SHP77 (cell line): Measurements from ENCODE around the gene BANF1.

Source experiments
- DNase-seq, 2 experiments: peaks; one replicate each; lab custom pipeline; 2025; lab: John Stamatoyannopoulos, UW

BANF1 gene

DNA sequence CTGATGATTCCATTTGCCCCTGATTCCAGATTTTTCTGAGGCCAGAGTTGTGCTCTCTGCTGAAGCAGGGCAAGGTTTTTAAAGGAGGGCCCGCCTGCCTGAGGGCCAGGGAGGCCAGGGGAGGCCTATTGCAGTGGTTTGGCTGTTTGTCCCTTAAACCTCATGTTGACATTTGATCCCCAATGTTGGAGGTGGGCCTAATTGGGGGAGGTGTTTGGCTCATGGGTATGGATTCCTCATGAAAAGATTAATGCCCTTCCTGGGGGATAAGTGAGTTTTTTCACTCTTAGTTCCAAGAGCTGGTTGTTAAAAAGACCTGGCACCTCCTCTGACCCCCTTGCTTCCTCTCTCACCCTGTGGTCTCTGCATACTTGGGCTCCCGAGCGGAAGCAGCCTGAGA, 37.5 kb downstream of the BANF1 start:
- DNase-seq = no peak

DNA sequence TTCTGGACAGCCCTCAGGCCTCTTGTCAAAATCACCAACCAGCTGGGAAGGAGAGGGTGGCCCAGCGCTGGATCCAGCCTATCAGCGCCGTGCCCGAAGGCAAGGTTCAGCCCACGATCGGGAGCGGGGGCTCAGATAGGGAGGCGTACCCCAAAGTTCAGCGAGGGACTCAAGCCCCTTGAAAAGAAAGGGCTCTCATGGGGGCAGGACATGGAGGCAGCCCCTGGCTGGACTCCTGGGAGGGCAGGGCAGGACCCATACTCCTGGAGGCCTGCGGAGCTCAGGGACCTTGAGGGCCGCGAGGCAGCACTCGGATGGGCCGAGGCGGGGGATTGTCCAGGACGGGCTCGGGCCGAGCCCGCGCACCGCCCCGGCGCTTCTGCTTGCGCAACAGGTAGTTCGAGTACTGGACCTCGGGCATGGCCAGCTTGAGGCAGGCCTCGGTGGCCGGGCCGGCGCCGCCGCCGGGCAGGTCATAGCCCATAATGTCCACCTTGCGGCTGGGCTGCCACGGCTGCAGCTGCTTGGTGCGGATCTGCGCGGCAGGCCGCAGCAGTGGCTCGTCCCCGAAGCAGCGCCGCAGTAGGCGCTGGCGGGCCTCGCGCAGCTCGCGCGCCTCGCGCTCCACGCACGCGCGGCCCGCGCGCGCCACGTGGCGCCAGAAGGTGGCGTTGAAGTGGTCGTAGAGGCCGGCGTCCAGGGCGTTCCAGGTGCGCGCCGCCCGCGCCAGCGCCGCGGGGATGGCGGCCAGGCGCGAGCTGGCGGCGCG, 40.1 kb downstream of the BANF1 start:
- no peak for DNase-seq

- DNase-seq = no peak
Measured at GRCh38 chr11:66042996-66043906, 40.9 kb downstream of the BANF1 start.

- no peak for DNase-seq
Measured at GRCh38 chr11:66044757-66045156, 42.5 kb downstream of the BANF1 start.

- peak; percentile 72 to 84 for DNase-seq
Measured at GRCh38 chr11:66045177-66045639, 42.9 kb downstream of the BANF1 start.

DNA sequence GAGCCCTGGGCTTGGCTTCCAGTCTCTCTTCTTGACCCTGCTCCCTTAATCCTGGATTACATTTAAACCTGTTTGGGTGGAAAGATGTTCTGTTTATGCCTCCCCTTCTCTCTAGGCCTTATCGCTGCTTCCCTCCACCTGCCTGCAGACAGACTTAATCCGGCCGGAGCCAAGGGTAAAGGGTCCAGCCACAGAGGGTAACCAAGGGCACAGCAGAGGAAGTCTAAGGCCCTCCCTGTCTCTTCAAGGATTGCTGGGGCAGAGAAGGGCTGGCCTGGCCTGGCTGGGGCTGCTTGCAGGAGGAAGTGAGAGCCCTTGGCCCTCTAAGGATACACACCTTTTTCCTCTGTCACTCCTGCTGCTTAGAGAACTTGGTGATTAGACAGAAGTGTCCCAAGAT, 44.6 kb downstream of the BANF1 start:
- DNase-seq = no peak

- DNase-seq = no peak
Measured at GRCh38 chr11:66047541-66048365, 45.5 kb downstream of the BANF1 start.

DNA sequence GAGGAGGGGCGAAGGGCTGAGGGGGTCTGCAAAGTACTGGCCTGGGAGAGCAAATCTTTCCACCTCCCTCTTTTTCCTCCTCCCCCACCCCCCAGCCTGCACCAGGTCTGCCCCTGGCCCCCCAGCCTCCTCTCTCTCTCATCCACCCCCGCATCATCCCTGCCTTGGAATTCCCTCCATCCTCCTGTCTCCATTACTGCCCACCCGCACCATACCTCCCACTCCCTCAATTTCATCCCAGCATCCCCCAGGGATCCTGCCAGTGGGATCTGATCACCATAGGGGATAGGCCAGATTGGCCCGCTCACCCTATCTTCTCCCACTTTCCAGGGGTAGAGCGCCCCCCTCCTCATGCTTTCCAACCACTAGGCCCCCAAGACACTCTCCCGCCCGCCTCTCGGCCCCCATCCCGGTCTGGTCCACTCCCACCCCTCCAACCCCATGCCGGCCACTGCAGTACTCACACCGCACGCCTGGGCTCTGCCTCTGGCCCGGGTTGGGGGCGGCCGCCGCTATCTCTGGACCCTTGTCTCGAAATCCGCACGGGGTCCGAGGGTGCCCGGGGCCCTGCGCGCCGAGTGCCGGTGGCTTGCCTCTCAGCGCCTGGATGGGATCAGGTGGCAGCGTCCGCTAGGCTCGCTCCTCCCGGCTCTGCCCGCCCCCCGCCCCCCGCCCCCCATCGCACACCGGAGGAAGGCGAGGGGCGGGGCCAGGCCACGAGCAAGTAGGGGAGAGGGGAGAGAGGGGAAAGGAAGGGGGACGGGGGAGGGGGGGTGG, 46.4 kb downstream of the BANF1 start, which contains the start of gene GAL3ST3:
Gene GAL3ST3, minus strand, starts transcription at position 615 of the 777 bp plus-strand sequence. CDS start 3,746 bp downstream, outside the sequence.
- DNase-seq = no peak

DNA sequence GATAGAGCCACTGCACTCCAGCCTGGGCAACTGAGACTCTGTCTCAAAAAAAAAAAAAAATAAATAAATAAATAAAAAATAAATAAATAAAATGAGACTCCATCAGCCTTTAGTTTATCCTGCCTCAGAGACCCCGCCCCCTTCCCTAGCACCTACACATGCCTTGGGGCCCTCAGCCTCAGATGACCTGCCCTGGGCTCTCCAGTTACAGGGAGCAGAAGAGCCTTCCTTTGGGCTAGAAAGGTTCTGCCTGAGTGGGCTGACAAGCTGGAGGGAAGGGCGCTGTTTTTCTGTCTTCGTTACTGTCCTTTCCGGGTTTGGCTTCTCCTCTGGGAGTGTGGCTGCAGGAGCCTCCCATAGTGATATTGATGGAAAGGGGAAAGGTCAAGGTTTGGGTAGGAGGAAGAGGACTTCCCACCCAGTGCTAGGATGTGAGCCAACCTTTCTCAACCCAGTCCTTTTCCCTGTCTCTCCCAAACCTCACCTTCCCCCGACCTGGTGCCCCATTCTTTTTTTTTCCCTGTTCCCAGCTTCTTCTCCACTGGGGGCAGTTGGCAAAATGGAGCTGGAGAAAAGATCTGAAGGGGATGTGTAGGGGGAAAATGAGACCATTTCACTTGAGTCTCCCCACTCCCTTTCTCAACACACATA, 48.4 kb downstream of the BANF1 start:
- DNase-seq = no peak

- DNase-seq = no peak
Measured at GRCh38 chr11:66051371-66051765, 49.1 kb downstream of the BANF1 start.

GRCh38 chr11:66051766-66052663, 49.7 kb downstream of the BANF1 start, which contains the start of gene SF3B2:
Gene SF3B2 (plus strand): TSS chr11:66052364. CDS start chr11:66052385, 21 bp downstream.
- peak; percentile 97 for DNase-seq

- no peak for DNase-seq
Measured at GRCh38 chr11:66052664-66052982, 50.3 kb downstream of the BANF1 start.
